OCI-M1 (cell line): ENCODE measurements around the gene GNAT1.
A peak's percentile ranks its signal among the peaks of the same experiment; 100 is the strongest.
"Not testable (repeated sequence)": the region's sequence is repeated elsewhere in the genome, so short reads cannot be mapped to it uniquely, and the experiment has no call there.

Experiments used
- DNase-seq: peaks from one replicate; lab custom pipeline; 2025; lab: John Stamatoyannopoulos, UW

GNAT1 gene

DNA sequence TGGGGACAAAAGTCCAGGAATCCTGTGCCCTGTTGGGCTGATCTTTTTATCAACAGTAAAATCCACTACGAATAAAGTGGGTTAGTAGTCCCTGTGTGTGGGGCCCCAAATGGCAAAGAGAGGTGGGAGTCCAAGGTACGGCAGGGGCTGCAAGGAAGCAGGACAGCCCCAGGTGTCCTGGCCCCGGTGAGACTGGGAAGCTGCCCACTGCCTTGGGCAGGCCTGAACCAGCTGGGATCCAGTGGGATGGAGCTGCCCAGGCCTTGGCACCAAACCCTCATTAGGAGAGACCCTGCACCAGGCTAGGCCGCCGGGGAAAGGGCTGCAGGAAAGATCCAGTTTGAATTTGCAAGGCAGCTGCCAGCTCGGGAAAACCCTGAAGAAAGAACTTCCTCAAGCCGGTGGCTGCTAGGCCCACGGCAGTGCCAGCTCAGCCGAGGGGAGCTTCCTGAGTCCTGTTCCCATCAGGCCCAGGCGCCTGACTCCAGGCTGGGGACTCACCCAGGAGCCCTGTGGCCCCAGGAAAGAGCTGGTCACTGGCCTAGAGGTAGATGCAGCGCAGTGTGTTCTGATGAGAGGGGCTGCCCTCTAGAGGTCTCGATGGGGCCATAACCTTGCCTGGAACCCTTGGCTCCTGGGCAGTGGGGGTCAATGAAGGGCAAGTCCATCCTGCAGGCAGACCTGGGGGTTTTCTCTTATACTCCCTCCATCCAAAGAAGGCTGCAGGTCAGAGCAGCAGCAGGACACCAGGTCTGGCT is 30.2 kb downstream of the GNAT1 start:
- DNase-seq = no peak

GRCh38 chr3:50222169-50222528 is 30.7 kb downstream of the GNAT1 start:
- DNase-seq = no peak

DNA sequence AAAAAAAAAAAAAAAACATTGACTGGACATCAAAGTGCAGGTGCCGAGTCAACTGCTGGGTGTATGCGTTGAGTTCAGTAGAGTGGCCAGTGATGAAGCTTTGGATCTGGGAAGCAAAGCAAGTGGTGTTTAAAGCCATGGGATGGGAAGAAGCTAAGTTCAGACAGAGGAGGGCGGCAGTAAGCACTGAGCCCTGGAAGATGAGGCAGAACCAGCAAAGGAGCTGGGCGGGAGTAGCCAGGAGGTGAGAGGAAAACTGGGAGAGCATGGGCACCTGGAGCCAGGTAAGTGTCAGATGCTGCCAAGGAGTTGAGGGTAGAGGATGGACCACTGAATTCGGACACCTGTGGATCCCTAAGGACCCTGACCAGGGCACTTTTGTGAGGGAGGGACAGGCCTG is 33.2 kb downstream of the GNAT1 start:
- no peak for DNase-seq

DNA sequence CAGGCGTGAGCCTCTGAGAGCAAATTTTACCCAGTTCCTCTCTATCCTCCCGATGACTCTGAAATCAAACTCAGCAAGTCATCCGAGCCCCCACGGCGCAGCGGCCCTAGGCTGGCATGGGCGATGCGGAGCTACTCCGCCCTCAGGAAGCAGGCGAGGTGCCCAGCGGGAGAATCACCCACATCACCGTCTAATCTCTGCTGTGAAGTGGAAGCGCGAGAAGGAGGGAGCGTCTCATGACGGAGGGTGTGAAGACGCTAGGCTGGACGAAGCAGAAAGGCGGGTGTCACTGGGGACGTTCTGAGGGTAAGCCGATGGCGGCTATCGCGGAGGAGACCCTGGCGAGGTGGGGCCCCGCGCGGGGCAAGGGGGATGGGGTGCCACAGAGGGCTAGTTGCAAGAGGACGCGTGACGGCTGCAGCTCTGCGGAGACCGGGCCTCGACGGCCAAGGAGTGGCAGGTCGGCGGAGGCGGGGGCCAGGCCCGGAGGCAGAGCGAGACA is 35.5 kb downstream of the GNAT1 start:
- peak; percentile 38 for DNase-seq

DNA sequence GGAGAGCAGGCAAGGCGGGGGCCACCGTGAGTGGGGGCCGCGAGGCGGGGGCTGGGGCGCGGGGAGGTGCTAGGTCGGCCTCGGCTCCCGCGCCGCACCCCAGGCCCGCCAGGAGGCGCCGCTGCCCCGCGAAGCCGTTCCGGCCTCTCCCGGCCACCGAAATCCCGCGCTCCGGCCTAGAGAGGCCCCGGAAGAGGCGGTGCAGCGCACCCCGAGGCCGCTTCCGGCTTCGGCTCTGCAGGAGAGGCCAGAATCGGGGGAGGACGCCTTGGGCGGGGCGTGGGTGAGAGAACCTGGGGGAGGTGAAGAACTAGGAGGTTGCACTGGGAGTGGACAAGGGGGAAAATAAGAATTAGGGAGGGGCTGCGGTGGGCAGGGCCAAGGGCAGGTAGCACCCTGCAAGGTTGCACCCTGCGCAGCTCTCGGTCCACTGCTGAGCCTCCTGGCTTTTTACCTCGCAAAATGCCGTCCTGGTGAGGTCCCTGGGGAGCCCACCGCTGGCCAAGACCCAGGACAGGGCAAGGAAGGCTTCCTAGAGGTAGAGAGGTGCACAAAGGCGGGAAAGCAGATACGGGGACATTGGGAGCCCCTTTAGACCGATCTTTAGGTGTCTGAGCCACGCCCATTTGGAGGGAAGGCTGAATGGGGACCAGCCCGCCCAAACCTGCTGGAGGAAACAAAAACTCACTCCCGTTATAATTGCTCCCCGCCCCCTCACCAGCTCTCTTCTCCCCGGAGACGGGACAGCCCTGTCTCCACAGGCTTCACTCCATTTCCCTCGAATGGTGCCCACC is 36.2 kb downstream of the GNAT1 start:
- DNase-seq = peak; percentile 94

- not testable (repeated sequence) for DNase-seq
These were observed 36.9 kb downstream of the GNAT1 start for GRCh38 chr3:50228184-50228763.

- DNase-seq = no peak
These were observed 38.1 kb downstream of the GNAT1 start for GRCh38 chr3:50229490-50229889.

DNA sequence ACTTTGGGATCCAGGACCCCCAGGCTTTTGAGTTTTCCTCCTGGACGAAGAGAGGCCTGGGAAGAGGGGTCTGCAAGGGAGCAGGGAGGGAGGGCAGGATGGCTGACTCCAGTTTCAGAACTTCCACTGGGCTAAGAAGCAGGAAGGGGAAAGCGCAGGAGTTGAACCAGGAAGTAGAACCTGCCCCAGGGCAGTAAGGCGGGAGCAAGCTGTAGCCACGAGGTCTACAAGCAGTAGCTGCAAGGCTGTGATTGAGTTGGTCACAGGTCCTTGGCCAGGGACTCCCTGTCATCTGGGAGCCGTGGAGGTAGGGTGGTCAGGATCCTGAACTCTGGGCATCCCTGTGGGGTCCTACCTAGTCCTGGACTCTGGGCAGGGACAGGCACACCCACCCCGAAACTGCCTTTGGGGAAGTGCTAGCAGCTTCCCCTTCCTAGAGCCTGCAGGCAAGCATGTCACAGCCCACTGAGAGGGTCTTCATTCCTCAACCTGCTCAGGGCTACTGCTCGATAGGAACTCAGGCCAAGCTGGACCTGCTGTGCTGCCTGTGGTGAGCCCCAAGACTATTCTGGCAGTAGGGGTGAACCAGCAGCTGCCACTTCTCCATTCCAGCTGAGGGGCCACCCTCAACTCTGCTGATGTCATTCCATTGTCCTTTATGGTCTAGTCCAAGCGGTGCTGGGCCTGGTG is 38.8 kb downstream of the GNAT1 start:
- DNase-seq = no peak

- no peak for DNase-seq
These were observed 39.4 kb downstream of the GNAT1 start for GRCh38 chr3:50230794-50231125.

- DNase-seq = no peak
These were observed 40.2 kb downstream of the GNAT1 start for GRCh38 chr3:50231581-50231980.

DNA sequence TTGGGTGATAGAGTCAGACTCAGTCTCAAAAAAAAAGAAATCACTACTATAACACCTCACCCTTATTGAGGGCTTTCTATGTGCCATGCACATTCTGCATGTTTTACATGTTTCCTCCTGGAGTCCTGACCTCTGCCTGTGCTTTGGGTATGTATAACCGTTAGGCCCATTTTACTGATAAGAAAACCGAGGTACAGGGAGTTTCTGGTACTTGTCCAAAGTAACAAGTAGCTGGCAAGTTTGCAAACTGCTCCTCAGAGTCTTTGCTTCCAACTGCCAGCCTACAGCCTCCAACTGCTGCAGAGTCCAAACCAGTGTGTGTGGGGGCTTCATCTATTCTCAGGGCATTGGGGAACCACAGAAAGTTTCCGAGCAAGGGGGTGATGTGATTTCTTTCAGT is 40.9 kb downstream of the GNAT1 start:
- DNase-seq = no peak

GRCh38 chr3:50233176-50233575 is 41.8 kb downstream of the GNAT1 start:
- DNase-seq = no peak

GRCh38 chr3:50235716-50236483 is 44.5 kb downstream of the GNAT1 start, which contains the start of gene GNAI2:
GNAI2 (plus strand) TSS chr3:50236204; CDS start chr3:50236336, 132 bp downstream.
- DNase-seq = peak; percentile 97

GRCh38 chr3:50236484-50237132 is 45.2 kb downstream of the GNAT1 start:
- DNase-seq = no peak

DNA sequence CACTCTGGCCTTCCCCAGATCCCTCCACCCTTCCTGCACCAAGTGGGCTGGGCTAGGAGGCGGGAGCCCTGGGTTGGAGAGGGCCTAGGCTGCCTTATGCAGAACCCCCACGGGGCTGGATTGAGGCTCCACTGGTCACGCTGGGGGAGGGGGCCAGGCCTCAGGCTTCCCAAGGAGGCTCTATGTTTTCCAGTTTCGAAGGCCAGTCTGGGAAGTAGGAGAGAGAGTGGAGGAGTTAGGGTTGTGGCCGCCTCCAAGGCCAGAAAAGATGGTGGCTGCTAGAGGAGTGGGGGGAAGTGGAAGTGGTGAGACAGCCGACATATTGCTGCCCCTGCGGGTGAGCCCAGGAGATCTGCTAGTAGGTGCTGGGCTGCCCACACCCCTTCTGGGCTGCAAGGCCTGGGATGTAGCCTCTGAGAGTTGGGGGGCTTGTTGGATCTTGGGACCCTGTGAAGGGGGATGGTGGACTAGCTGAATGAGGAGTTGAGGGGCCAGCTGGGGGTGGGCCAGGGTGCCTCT is 45.8 kb downstream of the GNAT1 start:
- peak; percentile 28 for DNase-seq

DNA sequence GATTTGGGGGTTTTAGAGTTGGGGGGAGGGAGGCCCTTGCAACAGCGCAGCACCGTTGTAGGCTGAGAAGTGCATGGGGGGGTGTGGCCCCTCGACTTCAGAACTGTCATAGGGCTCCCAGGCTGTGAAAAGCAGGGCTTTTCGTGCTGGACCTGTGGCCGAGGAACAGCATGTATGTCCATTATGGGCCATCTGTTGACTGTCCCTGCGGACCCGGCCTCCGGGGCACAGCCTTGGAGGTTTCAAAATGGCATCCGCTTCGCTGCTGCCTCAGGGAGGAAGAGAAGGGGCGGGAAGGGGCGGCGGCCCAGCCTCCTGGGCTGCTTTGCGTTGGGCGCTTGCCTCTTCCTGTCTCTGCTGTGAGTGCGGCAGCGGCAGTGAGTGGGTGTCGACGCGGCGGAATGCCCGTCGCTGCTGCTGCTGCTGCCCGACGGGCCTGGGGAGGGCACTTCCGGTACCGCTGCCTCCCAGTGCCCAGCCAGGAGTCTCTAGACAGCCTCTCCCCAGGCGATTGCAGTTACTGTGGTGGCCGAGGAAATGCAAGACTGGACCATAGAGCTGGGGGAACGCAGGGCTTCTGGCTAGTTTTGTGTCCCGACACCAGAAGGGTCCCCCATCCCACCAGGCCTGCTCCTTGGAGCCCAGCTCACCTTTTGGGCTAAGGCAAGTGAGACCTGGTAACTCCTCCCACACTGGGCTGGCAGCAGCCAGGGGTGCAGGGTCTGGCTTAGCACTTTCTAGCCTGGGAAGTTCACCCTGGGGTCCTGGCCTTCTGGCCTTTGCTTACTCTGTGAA is 46.5 kb downstream of the GNAT1 start:
- peak; percentile 70 for DNase-seq

DNA sequence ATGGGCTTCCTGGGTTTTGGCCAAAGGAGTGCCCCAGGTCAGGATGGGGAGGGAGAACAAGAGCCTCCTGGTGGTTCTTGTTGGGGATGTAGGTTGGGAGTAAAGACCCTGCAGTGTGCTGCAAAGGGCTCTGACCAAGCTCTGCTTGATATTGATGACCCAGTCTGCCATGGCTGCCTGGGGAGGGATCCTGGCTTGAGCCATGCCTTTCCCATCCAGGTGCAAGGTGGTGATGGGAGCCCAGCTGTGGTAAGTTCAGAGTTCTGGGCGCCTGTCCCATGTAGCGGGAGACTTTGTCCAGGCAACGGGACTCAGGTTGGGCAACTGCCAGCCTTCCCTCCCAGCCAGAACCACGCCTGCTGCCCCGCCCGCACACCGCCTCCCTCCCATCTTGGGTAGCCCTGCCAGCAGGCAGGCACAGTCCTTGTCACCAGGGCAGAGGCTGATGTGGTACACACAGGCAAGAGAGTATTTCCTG is 47.2 kb downstream of the GNAT1 start:
- DNase-seq = no peak

DNA sequence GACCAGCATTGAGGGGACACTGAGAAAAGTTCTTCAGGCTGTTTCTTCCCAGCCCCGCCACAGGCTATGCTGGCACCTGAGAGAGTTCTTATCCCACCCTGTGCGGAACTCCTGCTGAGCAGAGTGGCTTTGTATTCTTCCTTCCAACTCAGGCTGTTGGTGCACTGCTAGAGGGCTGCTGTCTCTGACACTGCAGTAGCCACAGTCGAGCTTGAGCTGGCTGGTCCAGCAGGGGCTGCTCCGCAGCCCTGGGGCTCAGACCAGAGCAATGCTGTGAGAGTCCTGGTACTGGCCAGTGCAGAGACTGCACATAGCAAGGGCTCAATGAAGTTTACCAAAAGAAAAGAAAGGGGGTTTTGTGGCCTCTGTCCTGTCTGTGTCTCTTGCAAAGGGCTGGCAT is 48.2 kb downstream of the GNAT1 start:
- DNase-seq = no peak

GRCh38 chr3:50241163-50241562 is 49.8 kb downstream of the GNAT1 start:
- DNase-seq = no peak
